Left lung (tissue), 10 donors: ENCODE data around the gene CYP17A1. TPM values are rescaled to one million over a fixed set of nuclear protein-coding genes. Genes with fewer than 3 reads are reported as not detected.

Experiments used
- ATAC-seq: fragments of 200-7000 bp; cut with Tn5 transposase; one replicate; pipeline ENCODE4 v1.9.1; 2020; ENCODE audit warnings: moderate library complexity
- DNase-seq, 4 donors: peaks; one replicate each; pipeline ENCODE4 v3.0.0-alpha.2; 2013 to 2020
- H3K27ac ChIP-seq, 2 donors: fragments of 200-600 bp; sonication (generic) in 1 of 2; one replicate each; pipeline versions ENCODE4 v1.5.0 to v1.8.0; 2020 to 2021
- H3K27me3 ChIP-seq, 2 donors: fragments of 200-600 bp; sonication (generic) in 1 of 2; one replicate each; pipeline versions ENCODE4 v1.5.0 to v1.8.0; 2020 to 2021
- H3K36me3 ChIP-seq, 2 donors: fragments of 200-600 bp; sonication (generic) in 1 of 2; one replicate each; pipeline versions ENCODE4 v1.5.0 to v1.8.0; 2020 to 2021
- H3K4me1 ChIP-seq, 2 donors: fragments of 200-600 bp; one replicate each; pipeline ENCODE4 v1.8.0; 2021
- H3K4me3 ChIP-seq, 2 donors: fragments of 200-600 bp; sonication (generic) in 1 of 2; one replicate each; pipeline versions ENCODE4 v1.5.0 to v1.8.0; 2020 to 2021; ENCODE audit warnings: mild to moderate bottlenecking in 1 of 2
- H3K9me3 ChIP-seq, 2 donors: fragments of 200-600 bp; sonication (generic) in 1 of 2; one replicate each; pipeline versions ENCODE4 v1.5.0 to v1.8.0; 2020 to 2021
- CTCF ChIP-seq, 2 donors: fragments of 200-600 bp; sonication (generic) in 1 of 2; IDR thresholded peaks; one replicate each; pipeline versions ENCODE4 v1.5.0 to v1.8.0; 2021; ENCODE audit warnings: antibody characterized with exemption in 2 of 2
- intact Hi-C, 2 donors: fragments of 100-400 bp; cut with DNase I; formaldehyde crosslinking; loops; one replicate each; pipeline versions ENCODE4 v1.11.2 to v1.14.2; 2022
- polyA plus RNA-seq, 6 donors: library from polyadenylated mRNA; unstranded; fragments of 120-200 nt; gene quantifications; one replicate each; pipeline ENCODE4 v1.2.1, GENCODE V29; 2013; ENCODE audit not compliant: insufficient read length in 6 of 6
- total RNA-seq, 2 donors: library from RNA; stranded (reverse); fragmentation: NEBNext Ultra II Directional; extraction: Animal tissue kit (Norgen Biotek cat#: 25700); gene quantifications; one replicate each; pipeline ENCODE4 v1.2.1, GENCODE V29; 2021
- donor health status: DM: no; HTN: yes; CAD: no.
- donor health status: DM: no; HTN: no; CAD: no.

Gene CYP17A1
- total and polyA plus RNA-seq, 8 donors = 0.28 to 2.1 (median 0.55) TPM; not detected in 2

- Histone ChIP-seq H3K36me3 (no peaks in the 10 kb centered on the region), H3K27me3 (no peaks in the 10 kb centered on the region), H3K27ac (no peak overlapping the region), H3K4me3 (no peak overlapping the region), H3K4me1 (peaks cover 0 to 8% of the 10 kb centered on the region in 2 donors), H3K9me3 (peaks cover 0 to 16% of the 10 kb centered on the region in 2 donors)
- DNase-seq = no peak
- TF ChIP-seq CTCF (IDR thresholded peaks at IDR 0.05) = no peak
- intact Hi-C loops = no loop called here
- ATAC-seq = no peak
Observed at GRCh38 chr10:102834143-102834542, 3.1 kb downstream of the CYP17A1 start.

GRCh38 chr10:102832987-102833386 is 4.2 kb downstream of the CYP17A1 start:
- ATAC-seq (no peak), DNase-seq (no peak)
- intact Hi-C loops = no loop called here

DNA sequence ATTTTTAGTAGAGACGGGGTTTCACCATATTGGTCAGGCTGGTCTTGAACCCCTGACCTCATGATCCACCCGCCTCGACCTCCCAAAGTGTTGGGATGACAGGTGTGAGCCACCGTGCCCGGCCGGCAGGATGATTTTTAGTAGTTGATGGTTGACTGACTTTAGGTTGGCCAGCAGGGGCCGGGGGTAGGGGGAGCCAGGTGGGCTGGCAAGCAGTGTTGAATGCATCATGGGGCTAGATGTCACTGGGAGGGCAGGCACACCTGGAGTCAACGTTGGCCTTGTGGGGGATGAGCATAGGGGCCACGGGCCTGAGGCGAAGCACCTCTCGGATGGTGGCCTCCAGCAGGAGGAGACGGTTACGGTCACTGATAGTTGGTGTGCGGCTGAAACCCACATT is 5.0 kb downstream of the CYP17A1 start:
- H3K4me1 ChIP-seq = peaks cover 0 to 8% of the 10 kb centered on the region in 2 donors
- no peaks in the 10 kb centered on the region for H3K36me3 ChIP-seq
- H3K4me3 ChIP-seq = no peak overlapping the region
- intact Hi-C loops = no loop called here
- TF ChIP-seq CTCF (IDR thresholded peaks at IDR 0.05) = no peak
- DNase-seq (no peak), ATAC-seq (no peak)
- H3K27me3 ChIP-seq = no peaks in the 10 kb centered on the region
- no peaks in the 10 kb centered on the region for H3K9me3 ChIP-seq
- no peak overlapping the region for H3K27ac ChIP-seq

More at GRCh38 chr10:102832987-102833386, 4.2 kb downstream of the CYP17A1 start:
- Histone ChIP-seq H3K27me3 (no peaks in the 10 kb centered on the region), H3K4me1 (peaks cover 0 to 8% of the 10 kb centered on the region in 2 donors), H3K36me3 (no peaks in the 10 kb centered on the region), H3K4me3 (no peak overlapping the region), H3K27ac (no peak overlapping the region), H3K9me3 (peaks cover 0 to 7% of the 10 kb centered on the region in 2 donors)
- TF ChIP-seq CTCF (IDR thresholded peaks at IDR 0.05) = no peak

- intact Hi-C loops = no loop called here
Observed at GRCh38 chr10:102831322-102832071, 5.7 kb downstream of the CYP17A1 start.

More at GRCh38 chr10:102831322-102832071, 5.7 kb downstream of the CYP17A1 start:
- DNase-seq (no peak), ATAC-seq (no peak)
- Histone ChIP-seq H3K4me3 (no peak overlapping the region), H3K27me3 (no peaks in the 10 kb centered on the region), H3K9me3 (no peaks in the 10 kb centered on the region), H3K4me1 (peaks cover 0 to 8% of the 10 kb centered on the region in 2 donors), H3K36me3 (no peaks in the 10 kb centered on the region), H3K27ac (no peak overlapping the region)
- no peak for TF ChIP-seq CTCF (IDR thresholded peaks at IDR 0.05)
